Measurements from ENCODE around the gene MT1A. TPM values are rescaled to one million over a fixed set of nuclear protein-coding genes. Genes with fewer than 3 reads are reported as not detected.

The MT1A gene
- 2.0 and 6.6 TPM in 2 replicates for total RNA-seq (2014; rRNA removed; shearing (Covaris generic))

- DNase-seq (ENCODE audit: low spot score), result peak; percentile 36
Measured at GRCh38 chr16:56637814-56638750, at the start of gene MT1A. Gene MT1A, plus strand, starts transcription at chr16:56638666. Its CDS starts 73 bp downstream, at chr16:56638739.

- DNase-seq (ENCODE audit: low spot score), result no peak
Measured at GRCh38 chr16:56588781-56589140, 49.7 kb upstream of the MT1A start.

GRCh38 chr16:56589141-56590039, 49.1 kb upstream of the MT1A start, which contains the start of gene MT3:
Gene MT3, plus strand, starts transcription at chr16:56589528. Its CDS starts 63 bp downstream, at chr16:56589591.
- no peak for DNase-seq (ENCODE audit: low spot score)

GRCh38 chr16:56591377-56592060, 46.9 kb upstream of the MT1A start:
- no peak for DNase-seq (ENCODE audit: low spot score)

- DNase-seq (ENCODE audit: low spot score), result no peak
Measured at GRCh38 chr16:56593573-56594291, 44.7 kb upstream of the MT1A start.

GRCh38 chr16:56594292-56594619, 44.2 kb upstream of the MT1A start:
- no peak for DNase-seq (ENCODE audit: low spot score)

GRCh38 chr16:56600398-56600999, 38.0 kb upstream of the MT1A start:
- peak; percentile 68 for DNase-seq (ENCODE audit: low spot score)

- DNase-seq (ENCODE audit: low spot score), result no peak
Measured at GRCh38 chr16:56601325-56601724, 37.1 kb upstream of the MT1A start.

- DNase-seq (ENCODE audit: low spot score), result peak; percentile 69
Measured at GRCh38 chr16:56603589-56603988, 34.9 kb upstream of the MT1A start.

GRCh38 chr16:56604966-56605365, 33.5 kb upstream of the MT1A start:
- no peak for DNase-seq (ENCODE audit: low spot score)

- DNase-seq (ENCODE audit: low spot score), result no peak
Measured at GRCh38 chr16:56605475-56605874, 33.0 kb upstream of the MT1A start.

GRCh38 chr16:56606071-56606475, 32.4 kb upstream of the MT1A start:
- no peak for DNase-seq (ENCODE audit: low spot score)

- DNase-seq (ENCODE audit: low spot score), result no peak
Measured at GRCh38 chr16:56606476-56607108, 31.9 kb upstream of the MT1A start.

GRCh38 chr16:56607109-56607618, 31.3 kb upstream of the MT1A start:
- DNase-seq (ENCODE audit: low spot score), result peak; percentile 64

- DNase-seq (ENCODE audit: low spot score), result no peak
Measured at GRCh38 chr16:56607675-56608042, 30.8 kb upstream of the MT1A start.

GRCh38 chr16:56608043-56608875, 30.2 kb upstream of the MT1A start, which contains the start of gene MT2A:
Gene MT2A, plus strand, starts transcription at chr16:56608584. Its CDS starts 72 bp downstream, at chr16:56608656.
- DNase-seq (ENCODE audit: low spot score), result peak; percentile 97

- peak; percentile 25 for DNase-seq (ENCODE audit: low spot score)
Measured at GRCh38 chr16:56608876-56609462, 29.5 kb upstream of the MT1A start.

GRCh38 chr16:56609463-56609921, 29.0 kb upstream of the MT1A start:
- DNase-seq (ENCODE audit: low spot score), result peak; percentile 75

All from HT-29 (cell line).